Liver (tissue), 3 donors: ENCODE data around the gene MYO9A.

Experiments used
- RAD21 ChIP-seq, 2 donors: IDR thresholded peaks; 2 replicates each; pipeline ENCODE4 v1.6.1; 2016; ENCODE audit warnings: antibody characterized with exemption in 2 of 2, mild to moderate bottlenecking in 2 of 2
- YY1 ChIP-seq: IDR thresholded peaks from 2 replicates; pipeline ENCODE4 v1.6.1; 2016; ENCODE audit warnings: antibody characterized with exemption, mild to moderate bottlenecking
- TF ChIP-seq, protein P1 (sequence below): fragments of 150-350 bp; IDR thresholded peaks from 2 replicates; pipeline ENCODE4 v1.5.1; 2017; ENCODE audit warnings: improper control_type of control experiment, low read depth, low read length; ENCODE audit not compliant: missing input control
- TF ChIP-seq, protein P2 (sequence below): IDR thresholded peaks from 2 replicates; pipeline ENCODE4 v1.6.1; 2016; ENCODE audit warnings: antibody characterized with exemption, mild to moderate bottlenecking
- donor health status: healthy.
- donor health status: healthy.

DNA sequence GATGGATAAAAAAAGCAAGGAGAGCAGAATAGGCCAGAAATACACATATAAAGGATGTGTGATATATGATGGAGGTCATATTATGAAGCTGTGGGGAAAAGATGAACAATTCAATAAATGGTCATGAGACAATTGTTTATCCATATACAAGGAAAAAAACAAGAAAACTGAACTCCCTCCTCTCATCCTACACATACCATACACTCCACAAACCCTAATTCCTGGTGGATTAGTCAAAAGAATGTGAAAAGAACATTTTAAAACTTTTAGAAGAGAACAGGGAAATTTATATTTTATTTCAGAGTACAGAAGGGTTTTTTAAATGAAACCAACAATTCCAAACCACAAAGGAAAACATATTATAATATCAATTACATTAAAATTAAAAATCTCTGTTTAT, 342.1 kb downstream of the MYO9A start:
- TF ChIP-seq, protein P1, sequence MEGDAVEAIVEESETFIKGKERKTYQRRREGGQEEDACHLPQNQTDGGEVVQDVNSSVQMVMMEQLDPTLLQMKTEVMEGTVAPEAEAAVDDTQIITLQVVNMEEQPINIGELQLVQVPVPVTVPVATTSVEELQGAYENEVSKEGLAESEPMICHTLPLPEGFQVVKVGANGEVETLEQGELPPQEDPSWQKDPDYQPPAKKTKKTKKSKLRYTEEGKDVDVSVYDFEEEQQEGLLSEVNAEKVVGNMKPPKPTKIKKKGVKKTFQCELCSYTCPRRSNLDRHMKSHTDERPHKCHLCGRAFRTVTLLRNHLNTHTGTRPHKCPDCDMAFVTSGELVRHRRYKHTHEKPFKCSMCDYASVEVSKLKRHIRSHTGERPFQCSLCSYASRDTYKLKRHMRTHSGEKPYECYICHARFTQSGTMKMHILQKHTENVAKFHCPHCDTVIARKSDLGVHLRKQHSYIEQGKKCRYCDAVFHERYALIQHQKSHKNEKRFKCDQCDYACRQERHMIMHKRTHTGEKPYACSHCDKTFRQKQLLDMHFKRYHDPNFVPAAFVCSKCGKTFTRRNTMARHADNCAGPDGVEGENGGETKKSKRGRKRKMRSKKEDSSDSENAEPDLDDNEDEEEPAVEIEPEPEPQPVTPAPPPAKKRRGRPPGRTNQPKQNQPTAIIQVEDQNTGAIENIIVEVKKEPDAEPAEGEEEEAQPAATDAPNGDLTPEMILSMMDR: no peak
- TF ChIP-seq YY1: no peak
- no peak for TF ChIP-seq RAD21 (IDR thresholded peaks at IDR 0.05)
- TF ChIP-seq, protein P2, sequence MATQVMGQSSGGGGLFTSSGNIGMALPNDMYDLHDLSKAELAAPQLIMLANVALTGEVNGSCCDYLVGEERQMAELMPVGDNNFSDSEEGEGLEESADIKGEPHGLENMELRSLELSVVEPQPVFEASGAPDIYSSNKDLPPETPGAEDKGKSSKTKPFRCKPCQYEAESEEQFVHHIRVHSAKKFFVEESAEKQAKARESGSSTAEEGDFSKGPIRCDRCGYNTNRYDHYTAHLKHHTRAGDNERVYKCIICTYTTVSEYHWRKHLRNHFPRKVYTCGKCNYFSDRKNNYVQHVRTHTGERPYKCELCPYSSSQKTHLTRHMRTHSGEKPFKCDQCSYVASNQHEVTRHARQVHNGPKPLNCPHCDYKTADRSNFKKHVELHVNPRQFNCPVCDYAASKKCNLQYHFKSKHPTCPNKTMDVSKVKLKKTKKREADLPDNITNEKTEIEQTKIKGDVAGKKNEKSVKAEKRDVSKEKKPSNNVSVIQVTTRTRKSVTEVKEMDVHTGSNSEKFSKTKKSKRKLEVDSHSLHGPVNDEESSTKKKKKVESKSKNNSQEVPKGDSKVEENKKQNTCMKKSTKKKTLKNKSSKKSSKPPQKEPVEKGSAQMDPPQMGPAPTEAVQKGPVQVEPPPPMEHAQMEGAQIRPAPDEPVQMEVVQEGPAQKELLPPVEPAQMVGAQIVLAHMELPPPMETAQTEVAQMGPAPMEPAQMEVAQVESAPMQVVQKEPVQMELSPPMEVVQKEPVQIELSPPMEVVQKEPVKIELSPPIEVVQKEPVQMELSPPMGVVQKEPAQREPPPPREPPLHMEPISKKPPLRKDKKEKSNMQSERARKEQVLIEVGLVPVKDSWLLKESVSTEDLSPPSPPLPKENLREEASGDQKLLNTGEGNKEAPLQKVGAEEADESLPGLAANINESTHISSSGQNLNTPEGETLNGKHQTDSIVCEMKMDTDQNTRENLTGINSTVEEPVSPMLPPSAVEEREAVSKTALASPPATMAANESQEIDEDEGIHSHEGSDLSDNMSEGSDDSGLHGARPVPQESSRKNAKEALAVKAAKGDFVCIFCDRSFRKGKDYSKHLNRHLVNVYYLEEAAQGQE: no peak
